Measurements from ENCODE around the gene KCNJ14. TPM values are rescaled to one million over a fixed set of nuclear protein-coding genes. Genes with fewer than 3 reads are reported as not detected.
A peak's percentile ranks its signal among the peaks of the same experiment; 100 is the strongest.
"Not testable (repeated sequence)": the region's sequence is repeated elsewhere in the genome, so short reads cannot be mapped to it uniquely, and the experiment has no call there.

The KCNJ14 gene
- total RNA-seq, 1 experiment from 2014 or later: 0.36 TPM

GRCh38 chr19:48470856-48471255, 15.5 kb downstream of the KCNJ14 start:
- no peak for DNase-seq (ENCODE audit: low spot score)

GRCh38 chr19:48471836-48472235, 16.5 kb downstream of the KCNJ14 start:
- DNase-seq (ENCODE audit: low spot score): no peak

GRCh38 chr19:48473161-48473966, 18.0 kb downstream of the KCNJ14 start:
- no peak for DNase-seq (ENCODE audit: low spot score)

GRCh38 chr19:48474084-48474592, 18.8 kb downstream of the KCNJ14 start:
- DNase-seq (ENCODE audit: low spot score): no peak

- DNase-seq (ENCODE audit: low spot score): no peak
Measured at GRCh38 chr19:48475369-48476068, 20.1 kb downstream of the KCNJ14 start.

- no peak for DNase-seq (ENCODE audit: low spot score)
Measured at GRCh38 chr19:48476176-48476575, 20.8 kb downstream of the KCNJ14 start.

- DNase-seq (ENCODE audit: low spot score): no peak
Measured at GRCh38 chr19:48477067-48477685, 21.8 kb downstream of the KCNJ14 start.

GRCh38 chr19:48477698-48478338, 22.4 kb downstream of the KCNJ14 start:
- DNase-seq (ENCODE audit: low spot score): no peak

- no peak for DNase-seq (ENCODE audit: low spot score)
Measured at GRCh38 chr19:48478339-48479256, 23.2 kb downstream of the KCNJ14 start.

GRCh38 chr19:48479686-48480085, 24.3 kb downstream of the KCNJ14 start:
- DNase-seq (ENCODE audit: low spot score): no peak

- no peak for DNase-seq (ENCODE audit: low spot score)
Measured at GRCh38 chr19:48480183-48480557, 24.8 kb downstream of the KCNJ14 start.

GRCh38 chr19:48480558-48481500, 25.5 kb downstream of the KCNJ14 start:
- no peak for DNase-seq (ENCODE audit: low spot score)

GRCh38 chr19:48481846-48482639, 26.7 kb downstream of the KCNJ14 start:
- DNase-seq (ENCODE audit: low spot score): peak; percentile 26

GRCh38 chr19:48483301-48483700, 27.9 kb downstream of the KCNJ14 start:
- no peak for DNase-seq (ENCODE audit: low spot score)

- DNase-seq (ENCODE audit: low spot score): no peak
Measured at GRCh38 chr19:48484247-48484893, 29.0 kb downstream of the KCNJ14 start.

- DNase-seq (ENCODE audit: low spot score): no peak
Measured at GRCh38 chr19:48484931-48485612, 29.7 kb downstream of the KCNJ14 start.

- DNase-seq (ENCODE audit: low spot score): not testable (repeated sequence)
Measured at GRCh38 chr19:48486706-48487105, 31.3 kb downstream of the KCNJ14 start.

- peak; percentile 28 for DNase-seq (ENCODE audit: low spot score)
Measured at GRCh38 chr19:48487544-48487943, 32.2 kb downstream of the KCNJ14 start.

All from A172 (cell line).